T-helper 2 cell treated with Interferon-gamma antibody and Interleukin-4, amounts not matched to agents 5 μg/mL and 100 μg/mL, for 36 hours (primary cell): Measurements from ENCODE around the gene CAMSAP1.

Experiments
- DNase-seq: peaks from one replicate; pipeline ENCODE4 v3.0.0; 2021; ENCODE audit warnings: low spot score
- H3K27ac Mint-ChIP-seq: one replicate; pipeline ENCODE4 v1.8.0; 2021; ENCODE audit warnings: mild to moderate bottlenecking, mixed read lengths
- H3K27me3 Mint-ChIP-seq: one replicate; pipeline ENCODE4 v1.8.0; 2021; ENCODE audit warnings: low read depth, mixed read lengths
- H3K36me3 Mint-ChIP-seq: one replicate; pipeline ENCODE4 v1.8.0; 2021; ENCODE audit warnings: low read depth, mixed read lengths
- H3K4me1 Mint-ChIP-seq: one replicate; pipeline ENCODE4 v1.8.0; 2021; ENCODE audit warnings: low read depth, mixed read lengths
- H3K4me3 Mint-ChIP-seq: one replicate; pipeline ENCODE4 v1.8.0; 2022; ENCODE audit warnings: mild to moderate bottlenecking, moderate library complexity, mixed read lengths
- H3K9me3 Mint-ChIP-seq: one replicate; pipeline ENCODE4 v1.8.0; 2021; ENCODE audit warnings: mixed read lengths

Gene CAMSAP1

DNA sequence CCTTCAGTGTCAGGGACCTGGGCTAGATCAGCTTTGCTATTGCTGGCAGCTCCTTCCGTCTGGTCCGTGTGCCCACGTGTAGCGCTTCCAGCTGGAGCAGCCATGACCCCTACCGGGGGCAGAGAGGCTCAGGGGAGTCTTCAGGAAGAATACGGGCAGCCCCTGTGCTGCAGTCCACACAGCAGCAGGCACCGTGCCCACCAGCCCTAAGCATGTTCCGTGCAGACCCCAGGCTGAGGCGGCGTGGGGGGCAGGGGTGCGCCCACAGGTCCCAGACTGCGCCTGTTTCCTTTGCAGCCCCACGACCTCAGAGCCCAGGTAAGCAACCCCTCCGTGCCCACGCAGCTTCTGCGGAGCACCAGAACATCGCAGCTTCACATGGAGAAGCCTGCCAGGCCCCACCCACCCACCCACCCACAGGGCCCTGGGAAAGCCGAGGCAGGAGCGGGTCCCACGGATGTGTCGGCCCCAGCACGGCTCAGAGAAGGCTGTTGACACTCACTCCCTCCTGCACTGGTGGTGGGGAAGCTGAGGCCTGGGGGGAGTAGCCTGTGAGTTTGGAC lies 122.3 kb downstream of the CAMSAP1 start:
- Mint-ChIP-seq H3K9me3 (no peaks in the 10 kb centered on the region), H3K27ac (no peak overlapping the region), H3K4me1 (no peaks in the 10 kb centered on the region), H3K36me3 (no peaks in the 10 kb centered on the region), H3K27me3 (no peaks in the 10 kb centered on the region), H3K4me3 (no peak overlapping the region)
- DNase-seq = no peak

DNA sequence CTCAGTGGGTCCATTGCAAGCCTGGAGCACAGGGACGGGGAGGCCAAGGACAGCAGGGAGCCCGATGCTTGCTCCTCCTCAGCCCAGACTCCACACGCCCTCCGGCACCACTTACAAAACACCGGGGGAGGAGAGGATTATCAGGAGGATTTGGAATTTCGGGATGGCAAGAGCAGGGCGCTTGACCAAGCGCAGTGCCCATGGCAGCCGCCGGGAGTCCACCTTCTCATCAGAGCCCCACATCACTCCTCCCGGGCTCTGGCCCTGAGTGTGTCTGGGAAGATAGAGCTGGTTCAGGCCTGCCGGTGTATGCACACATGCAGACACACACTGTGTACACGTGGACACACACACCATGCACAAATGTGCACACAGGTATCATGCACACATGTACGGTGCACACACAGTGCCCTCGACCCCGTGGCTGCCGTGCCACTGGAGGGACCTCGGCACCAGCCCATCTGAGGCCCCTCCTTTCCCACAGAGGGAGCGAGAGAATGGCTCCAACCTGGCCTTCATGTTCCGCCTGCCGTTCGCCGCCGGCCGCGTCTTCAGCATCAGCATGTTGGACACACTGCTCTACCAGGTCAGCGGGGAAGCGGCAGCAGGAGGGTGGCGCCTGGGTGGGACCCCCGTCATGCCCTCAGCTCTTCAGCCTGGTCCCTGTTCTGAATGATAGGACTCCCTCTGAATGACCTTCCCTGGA lies 123.7 kb downstream of the CAMSAP1 start:
- DNase-seq = no peak
- Mint-ChIP-seq H3K4me3 (no peak overlapping the region), H3K9me3 (no peaks in the 10 kb centered on the region), H3K27ac (no peak overlapping the region), H3K36me3 (no peaks in the 10 kb centered on the region), H3K27me3 (no peaks in the 10 kb centered on the region), H3K4me1 (no peaks in the 10 kb centered on the region)

DNA sequence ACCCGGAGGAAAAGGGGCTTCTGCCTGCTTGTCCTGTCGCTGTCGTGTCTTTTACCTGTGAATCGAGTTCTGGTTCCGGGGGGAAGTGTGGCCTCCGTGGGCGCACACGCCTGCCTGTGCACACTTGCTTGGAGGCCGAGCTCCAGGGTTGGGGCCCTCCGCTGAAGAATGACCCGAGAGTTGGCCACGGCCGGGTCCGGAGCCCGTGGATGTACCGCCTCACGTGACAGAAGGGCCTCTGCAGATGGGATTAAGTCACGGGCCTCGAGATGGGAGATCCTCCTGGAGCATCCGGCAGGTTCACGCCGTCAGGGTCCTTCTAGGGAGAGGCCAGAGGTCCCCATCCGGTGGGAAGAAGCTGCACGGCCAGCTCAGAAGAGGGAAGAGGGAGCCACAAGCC lies 124.4 kb downstream of the CAMSAP1 start:
- no peak for DNase-seq
- Mint-ChIP-seq H3K36me3 (no peaks in the 10 kb centered on the region), H3K9me3 (no peaks in the 10 kb centered on the region), H3K4me1 (no peaks in the 10 kb centered on the region), H3K4me3 (no peak overlapping the region), H3K27me3 (no peaks in the 10 kb centered on the region), H3K27ac (no peak overlapping the region)

DNA sequence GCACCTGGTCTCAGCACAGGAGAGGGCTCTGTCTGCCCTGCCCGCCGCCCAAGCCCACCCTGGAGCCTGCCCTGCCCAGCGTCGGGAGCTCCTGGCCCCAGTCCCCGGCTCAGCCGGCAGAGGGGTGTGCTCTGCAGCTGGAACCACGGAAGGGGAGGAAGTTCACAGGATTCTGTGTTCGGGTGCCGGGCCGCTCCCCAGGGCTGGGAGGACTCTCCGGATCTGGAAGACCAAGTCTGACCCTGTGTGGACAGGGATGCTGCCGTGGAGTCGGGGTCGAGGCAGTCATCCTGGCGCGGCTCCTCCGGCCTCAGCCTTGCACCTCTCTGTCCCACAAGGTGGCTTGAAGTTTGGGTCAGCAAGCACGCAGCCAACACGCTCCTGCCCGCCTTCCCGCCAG lies 126.7 kb downstream of the CAMSAP1 start:
- H3K36me3 Mint-ChIP-seq = no peaks in the 10 kb centered on the region
- no peaks in the 10 kb centered on the region for H3K9me3 Mint-ChIP-seq
- H3K4me1 Mint-ChIP-seq = no peaks in the 10 kb centered on the region
- H3K27me3 Mint-ChIP-seq = no peaks in the 10 kb centered on the region
- no peak overlapping the region for H3K27ac Mint-ChIP-seq
- DNase-seq = no peak
- H3K4me3 Mint-ChIP-seq = no peak overlapping the region

DNA sequence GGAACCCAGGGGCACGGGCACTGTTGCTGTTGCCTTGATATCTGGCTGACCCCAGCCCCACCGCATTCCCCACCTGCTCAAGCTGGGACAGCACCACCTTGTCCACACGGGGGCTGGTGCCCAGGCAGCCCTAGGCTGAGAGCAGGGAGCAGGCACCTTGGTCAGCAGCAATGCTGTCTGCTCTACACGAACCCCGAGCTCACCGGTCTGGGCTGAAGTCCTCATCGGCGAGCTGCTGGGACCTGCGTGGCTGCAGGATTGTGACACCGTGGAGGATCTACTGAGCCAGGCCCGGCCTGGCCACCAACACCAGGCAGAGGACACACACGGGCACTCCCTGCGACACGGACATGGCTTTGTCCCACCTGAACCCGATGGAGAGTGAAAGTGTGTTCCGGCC lies 127.3 kb downstream of the CAMSAP1 start:
- no peaks in the 10 kb centered on the region for H3K36me3 Mint-ChIP-seq
- H3K27ac Mint-ChIP-seq = no peak overlapping the region
- H3K27me3 Mint-ChIP-seq = no peaks in the 10 kb centered on the region
- no peaks in the 10 kb centered on the region for H3K9me3 Mint-ChIP-seq
- no peak for DNase-seq
- no peak overlapping the region for H3K4me3 Mint-ChIP-seq
- no peaks in the 10 kb centered on the region for H3K4me1 Mint-ChIP-seq

DNA sequence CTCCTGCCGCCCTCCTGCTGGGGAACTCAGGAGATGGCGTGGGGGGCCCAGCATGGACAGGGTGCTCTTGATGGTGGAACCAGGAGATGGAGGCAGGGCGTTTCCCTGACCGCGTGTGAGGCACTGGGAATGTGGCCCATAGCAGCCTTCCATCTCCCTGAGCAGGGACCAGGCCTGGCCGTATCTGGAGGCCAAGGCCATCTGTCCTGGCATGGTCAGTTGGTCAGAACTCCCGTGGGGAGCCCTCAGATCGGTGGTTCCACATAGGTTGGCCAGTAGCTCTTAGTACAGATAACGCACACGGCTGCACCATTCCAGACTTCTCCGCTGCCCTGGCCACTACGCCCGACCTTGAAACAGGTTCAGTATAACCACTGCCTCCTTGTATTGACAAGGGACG lies 127.8 kb downstream of the CAMSAP1 start:
- Mint-ChIP-seq H3K4me3 (no peak overlapping the region), H3K27me3 (no peaks in the 10 kb centered on the region), H3K9me3 (no peaks in the 10 kb centered on the region), H3K36me3 (no peaks in the 10 kb centered on the region), H3K4me1 (no peaks in the 10 kb centered on the region), H3K27ac (no peak overlapping the region)
- DNase-seq = no peak

DNA sequence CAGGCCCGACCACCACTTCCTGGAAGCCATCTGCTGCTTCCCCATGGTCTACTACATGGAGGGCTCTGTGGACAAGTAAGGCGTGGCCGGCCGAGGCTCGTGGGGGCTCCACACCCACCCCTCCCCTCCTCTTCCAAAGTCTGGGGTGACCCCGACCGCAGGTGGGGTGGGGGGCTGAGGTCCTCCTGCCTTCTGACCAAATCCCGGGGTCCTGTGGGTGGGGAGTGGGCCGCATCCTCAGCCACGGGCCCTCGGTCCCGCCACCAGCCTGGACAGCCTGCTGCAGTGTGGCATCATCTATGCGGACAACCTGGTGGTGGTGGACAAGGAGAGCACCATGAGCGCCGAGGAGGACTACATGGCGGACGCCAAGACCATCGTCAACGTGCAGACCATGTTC lies 128.9 kb downstream of the CAMSAP1 start:
- H3K27ac Mint-ChIP-seq = no peak overlapping the region
- no peak for DNase-seq
- H3K36me3 Mint-ChIP-seq = no peaks in the 10 kb centered on the region
- no peaks in the 10 kb centered on the region for H3K9me3 Mint-ChIP-seq
- H3K27me3 Mint-ChIP-seq = no peaks in the 10 kb centered on the region
- no peaks in the 10 kb centered on the region for H3K4me1 Mint-ChIP-seq
- no peak overlapping the region for H3K4me3 Mint-ChIP-seq

DNA sequence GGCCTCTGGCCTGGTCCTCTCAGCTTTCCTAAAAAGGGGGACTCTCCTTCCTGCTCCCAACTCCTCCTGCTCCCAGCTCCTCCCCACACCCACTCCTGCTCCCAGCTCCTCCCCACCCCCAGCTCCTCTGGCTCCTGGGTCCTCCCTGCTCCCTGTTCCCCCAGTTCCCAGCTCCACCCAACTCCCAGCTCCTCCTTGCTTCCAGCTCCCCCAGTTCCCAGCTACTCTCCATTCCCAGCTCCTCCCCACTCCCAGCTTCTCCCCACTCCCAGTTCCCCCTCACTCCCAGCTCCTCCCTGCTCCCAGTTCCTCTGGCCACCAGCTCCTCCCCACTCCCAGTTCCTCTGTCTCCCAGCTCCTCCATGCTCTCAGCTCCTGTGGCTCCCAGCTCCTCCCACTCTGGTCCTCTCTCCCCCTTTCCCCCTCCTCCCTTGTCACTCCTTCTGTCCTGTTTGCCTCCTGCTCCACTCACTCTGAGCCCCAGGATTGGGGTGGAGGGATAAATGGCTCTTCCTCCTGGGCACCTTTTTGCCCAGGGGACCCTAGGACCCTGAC lies 129.6 kb downstream of the CAMSAP1 start:
- no peaks in the 10 kb centered on the region for H3K36me3 Mint-ChIP-seq
- H3K27ac Mint-ChIP-seq = no peak overlapping the region
- H3K4me1 Mint-ChIP-seq = no peaks in the 10 kb centered on the region
- no peak for DNase-seq
- H3K27me3 Mint-ChIP-seq = no peaks in the 10 kb centered on the region
- no peak overlapping the region for H3K4me3 Mint-ChIP-seq
- no peaks in the 10 kb centered on the region for H3K9me3 Mint-ChIP-seq

DNA sequence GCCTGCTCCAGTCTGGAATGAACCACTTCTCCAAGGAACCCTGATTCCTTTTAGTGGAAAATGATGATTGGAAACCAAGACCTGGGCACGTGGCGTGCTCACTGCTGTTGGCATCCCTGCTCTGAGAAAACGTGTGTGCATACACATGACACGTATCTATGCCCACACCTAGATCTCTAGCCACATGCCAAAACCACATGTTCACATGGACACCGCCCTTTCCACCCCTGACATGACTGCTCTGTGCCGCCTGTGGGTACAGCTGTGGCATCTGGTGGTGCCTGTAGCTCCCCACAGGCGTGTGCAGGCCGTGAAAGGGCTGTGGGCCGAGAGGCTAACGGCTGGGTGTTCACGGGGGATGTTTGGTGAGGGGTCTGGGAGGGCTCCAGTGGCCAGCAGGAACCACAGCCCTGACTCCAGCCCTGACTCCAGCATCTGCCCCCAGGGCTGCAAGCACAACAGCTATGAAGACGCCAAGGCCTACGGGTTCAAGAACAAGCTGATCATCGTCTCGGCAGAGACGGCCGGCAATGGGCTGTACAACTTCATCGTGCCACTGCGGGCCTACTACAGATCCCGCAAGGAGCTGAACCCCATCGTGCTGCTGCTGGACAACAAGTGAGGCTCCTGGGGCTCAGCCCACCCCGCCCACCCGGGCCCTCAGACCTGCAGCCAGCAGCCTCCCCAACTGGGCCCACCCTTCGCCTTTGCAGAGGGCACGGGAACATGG lies 130.3 kb downstream of the CAMSAP1 start:
- H3K27me3 Mint-ChIP-seq = no peaks in the 10 kb centered on the region
- H3K9me3 Mint-ChIP-seq = no peaks in the 10 kb centered on the region

DNA sequence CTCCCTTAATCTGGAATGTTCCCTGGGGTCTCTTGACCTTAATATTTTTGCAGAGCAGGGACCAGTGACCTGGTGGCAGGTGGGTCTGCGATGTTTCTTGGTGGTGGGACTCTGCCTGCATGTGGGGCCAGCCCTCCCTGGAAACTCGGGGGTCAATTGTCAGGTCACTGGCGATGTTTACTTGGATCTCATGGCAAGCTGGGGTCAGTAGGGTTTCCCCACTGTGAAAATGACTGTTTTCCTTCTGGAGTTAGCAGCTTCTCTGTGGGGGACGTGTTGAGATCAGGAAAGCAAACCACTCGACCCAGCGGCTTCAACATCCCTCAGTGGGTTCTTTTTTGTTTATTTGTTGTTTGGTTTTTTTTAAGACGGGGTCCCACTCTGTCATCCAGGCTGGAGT lies 131.4 kb downstream of the CAMSAP1 start:
- no peak overlapping the region for H3K27ac Mint-ChIP-seq
- no peaks in the 10 kb centered on the region for H3K9me3 Mint-ChIP-seq
- no peak for DNase-seq
- H3K36me3 Mint-ChIP-seq = no peaks in the 10 kb centered on the region
- H3K27me3 Mint-ChIP-seq = no peaks in the 10 kb centered on the region
- no peaks in the 10 kb centered on the region for H3K4me1 Mint-ChIP-seq
- H3K4me3 Mint-ChIP-seq = no peak overlapping the region

More for the DNA sequence above, 130.3 kb downstream of the CAMSAP1 start:
- Mint-ChIP-seq H3K4me3 (no peak overlapping the region), H3K36me3 (no peaks in the 10 kb centered on the region), H3K4me1 (no peaks in the 10 kb centered on the region), H3K27ac (no peak overlapping the region)
- no peak for DNase-seq

DNA sequence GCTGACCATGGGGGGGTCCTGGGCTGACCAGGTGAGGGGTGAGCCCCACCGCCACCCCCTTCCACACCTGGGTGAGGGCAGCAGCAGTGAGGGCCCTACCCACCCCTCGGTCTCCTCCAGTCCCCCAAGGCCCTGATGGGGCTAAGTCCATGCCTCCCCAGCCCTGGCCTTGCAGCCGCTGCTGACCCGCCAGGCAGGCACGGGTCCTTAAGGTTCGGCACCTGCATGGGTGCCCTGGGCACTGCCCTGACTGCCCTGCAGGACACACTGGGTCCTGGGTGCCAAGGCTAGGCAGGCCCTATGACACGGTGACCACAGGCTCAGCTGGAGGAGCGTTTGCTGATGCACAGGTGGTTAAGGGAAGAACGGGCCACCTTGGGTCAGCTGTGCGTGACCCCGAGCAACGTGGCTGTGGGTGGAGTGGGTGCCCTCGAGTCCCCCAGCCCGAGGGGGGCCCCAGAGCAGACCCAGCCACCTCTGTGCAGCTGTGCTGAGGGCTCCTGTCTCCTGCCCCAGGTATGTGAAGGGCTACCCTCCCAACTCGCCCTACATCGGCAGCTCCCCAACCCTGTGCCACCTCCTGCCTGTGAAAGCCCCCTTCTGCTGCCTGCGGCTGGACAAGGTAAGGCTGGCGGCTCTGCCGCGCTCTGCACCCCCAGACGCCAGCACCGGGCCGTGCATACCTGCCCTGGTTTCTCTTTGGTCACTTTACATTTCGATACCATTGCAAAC lies 132.4 kb downstream of the CAMSAP1 start:
- no peaks in the 10 kb centered on the region for H3K9me3 Mint-ChIP-seq
- no peaks in the 10 kb centered on the region for H3K36me3 Mint-ChIP-seq
- H3K27ac Mint-ChIP-seq = no peak overlapping the region
- H3K4me1 Mint-ChIP-seq = no peaks in the 10 kb centered on the region
- no peak overlapping the region for H3K4me3 Mint-ChIP-seq
- DNase-seq = no peak
- H3K27me3 Mint-ChIP-seq = no peaks in the 10 kb centered on the region

DNA sequence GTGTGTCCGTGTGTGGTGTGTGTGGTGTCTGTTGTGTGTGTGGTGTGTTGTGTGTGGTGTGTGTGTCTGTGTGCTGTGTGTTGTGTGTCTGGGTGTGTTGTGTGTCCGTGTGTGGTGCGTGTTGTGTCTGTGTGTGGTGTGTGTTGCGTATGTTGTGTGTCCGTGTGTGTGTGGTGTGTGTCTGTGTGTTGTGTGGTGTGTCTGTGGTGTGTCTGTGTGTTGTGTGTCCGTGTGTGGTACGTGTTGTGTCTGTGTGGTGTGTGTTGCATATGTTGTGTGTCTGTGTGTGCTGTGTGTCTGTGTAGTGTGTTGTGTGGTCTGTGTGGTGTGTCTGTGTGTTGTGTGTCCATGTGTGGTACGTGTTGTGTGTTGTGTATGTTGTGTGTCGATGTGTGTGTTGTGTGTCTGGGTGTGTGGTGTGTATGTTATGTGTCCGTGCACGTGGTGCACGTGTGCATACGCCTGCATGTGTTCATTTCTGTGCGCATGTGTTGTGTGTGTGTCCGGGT lies 133.1 kb downstream of the CAMSAP1 start:
- Mint-ChIP-seq H3K9me3 (no peaks in the 10 kb centered on the region), H3K4me1 (no peaks in the 10 kb centered on the region), H3K4me3 (no peak overlapping the region), H3K36me3 (no peaks in the 10 kb centered on the region), H3K27me3 (no peaks in the 10 kb centered on the region), H3K27ac (no peak overlapping the region)
- DNase-seq = no peak

DNA sequence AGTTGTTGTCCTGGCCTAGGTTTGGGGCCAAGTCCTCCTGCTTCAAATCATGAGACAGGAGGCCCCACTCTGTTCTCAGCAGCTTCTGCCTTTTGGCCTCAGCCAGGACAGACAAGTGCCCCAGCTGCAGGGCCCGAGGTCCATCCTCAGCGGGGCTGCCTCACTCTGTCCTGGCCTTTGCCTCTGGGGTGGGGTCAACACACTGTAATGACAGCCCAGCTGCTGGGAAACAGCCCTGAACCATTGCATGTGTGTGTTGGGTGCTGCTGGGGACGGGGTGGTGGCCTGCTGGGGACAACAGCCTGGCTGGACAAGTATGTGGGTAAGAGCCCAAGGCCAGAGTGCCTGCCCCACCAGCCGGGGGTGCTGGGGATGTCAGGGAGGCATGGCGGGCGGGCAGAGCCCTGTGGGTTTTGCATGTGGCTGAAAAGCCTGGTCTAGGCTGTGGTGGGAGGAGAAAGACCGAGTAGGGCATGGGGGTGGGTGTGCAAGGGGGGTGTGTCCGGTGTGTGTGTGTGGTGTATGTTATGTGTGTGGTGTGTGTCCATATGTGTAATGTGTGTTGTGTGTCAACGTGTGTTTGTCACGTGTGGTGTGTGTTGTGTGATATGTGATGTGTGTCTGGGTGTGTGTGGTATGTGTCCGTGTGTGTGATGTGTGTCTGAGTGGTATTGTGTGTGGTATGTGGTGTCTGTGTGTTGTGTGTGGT lies 133.7 kb downstream of the CAMSAP1 start:
- H3K4me1 Mint-ChIP-seq = no peaks in the 10 kb centered on the region
- H3K4me3 Mint-ChIP-seq = no peak overlapping the region
- no peak for DNase-seq
- H3K27me3 Mint-ChIP-seq = no peaks in the 10 kb centered on the region
- no peak overlapping the region for H3K27ac Mint-ChIP-seq
- peaks cover 2% of the 10 kb centered on the region for H3K36me3 Mint-ChIP-seq
- H3K9me3 Mint-ChIP-seq = no peaks in the 10 kb centered on the region
